Psoas muscle (tissue), 8 donors: ENCODE data around the gene GTSF1L. TPM values are rescaled to one million over a fixed set of nuclear protein-coding genes. Genes with fewer than 3 reads are reported as not detected.

Source experiments
- ATAC-seq, 4 donors: fragments of 200-7000 bp; cut with Tn5 transposase; one replicate each; pipeline ENCODE4 v1.9.1; 2020; ENCODE audit warnings: moderate library complexity in 3 of 4, mild to moderate bottlenecking in 2 of 4
- DNase-seq, 2 donors: peaks; one replicate each; pipeline ENCODE4 v3.0.0-alpha.2; 2020
- H3K27ac ChIP-seq: fragments of 200-600 bp; one replicate; pipeline ENCODE4 v1.8.0; 2022
- H3K27me3 ChIP-seq, 3 donors: fragments of 200-600 bp in 1 of 3; one replicate each; pipeline versions ENCODE4 v1.6.1 to v1.8.0; 2013 to 2022; ENCODE audit warnings: low read length in 2 of 3, mild to moderate bottlenecking in 2 of 3, moderate library complexity in 1 of 3; ENCODE audit not compliant: insufficient read depth in 3 of 3
- H3K36me3 ChIP-seq, 2 donors: fragments of 200-600 bp in 1 of 2; one replicate each; pipeline versions ENCODE4 v1.6.1 to v1.8.0; 2013 to 2022; ENCODE audit warnings: low read depth in 1 of 2, mild to moderate bottlenecking in 1 of 2, moderate library complexity in 1 of 2; ENCODE audit not compliant: insufficient read depth in 1 of 2
- H3K4me1 ChIP-seq: fragments of 200-600 bp; one replicate; pipeline ENCODE4 v1.8.0; 2022
- H3K4me3 ChIP-seq: fragments of 200-600 bp; one replicate; pipeline ENCODE4 v1.8.0; 2022; ENCODE audit warnings: mild to moderate bottlenecking
- H3K9me3 ChIP-seq: fragments of 200-600 bp; one replicate; pipeline ENCODE4 v1.8.0; 2022
- CTCF ChIP-seq: fragments of 200-600 bp; IDR thresholded peaks from one replicate; pipeline ENCODE4 v1.8.0; 2022; ENCODE audit warnings: antibody characterized with exemption
- WGBS, 3 donors: extraction: QIAGEN DNeasy Blood & Tissue Kit; methylation state at CpG; one replicate each; pipeline versions ENCODE4 v1.1.6 to v1.1.7; 2013; 5-methylcytosine and 5-hydroxymethylcytosine counted together
- intact Hi-C, 2 donors: fragments of 100-400 bp; cut with DNase I; formaldehyde crosslinking; loops; one replicate each; pipeline versions ENCODE4 v1.11.0 to v1.14.2; 2022
- polyA plus RNA-seq, 3 donors: library from polyadenylated mRNA; stranded (reverse); fragments of 200-250 nt; gene quantifications; one replicate each; pipeline ENCODE4 v1.2.3, GENCODE V29; 2013
- total RNA-seq, 4 donors: library from RNA; stranded (reverse); fragmentation: NEBNext Ultra II Directional in 2 of 4; extraction: Animal tissue kit (Norgen Biotek cat#: 25700) in 2 of 4; gene quantifications; one replicate each; pipeline versions ENCODE4 v1.2.1 to v1.2.4, GENCODE V29; 2021 to 2023
- donor health status: healthy with polysubstance abuse.
- donor health status: DM: no; HTN: no; CAD: no; lungs with moderate emphysema.
- donor health status: Bipolar disorder and iron deficiency.
- donor health status: healthy.
- donor health status: DM: yes; HTN: yes; CAD: no.
- donor health status: DM: no; HTN: no; CAD: no.
- donor health status: DM: no; HTN: no; CAD: no.
- donor health status: DM: yes; HTN: yes; CAD: no.

GTSF1L gene
- total and polyA plus RNA-seq, 7 donors = not detected

- Histone ChIP-seq H3K27me3 (peaks cover 0 to 4% (median 0%) of the 10 kb centered on the region in 3 donors), H3K27ac (no peak overlapping the region), H3K9me3 (no peaks in the 10 kb centered on the region), H3K4me3 (no peak overlapping the region), H3K4me1 (no peaks in the 10 kb centered on the region), H3K36me3 (no peaks in the 10 kb centered on the region)
- intact Hi-C loops = no loop called here
- no peak for TF ChIP-seq CTCF
- ATAC-seq (no peak), DNase-seq (no peak)
- WGBS, 3 donors = 89 to 100% (median 96%) methylated on average over 1 of the region's 1 CpG
Observed at GRCh38 chr20:43727980-43728590, 1.3 kb upstream of the GTSF1L start.

GRCh38 chr20:43726333-43726732 lies 469 bp downstream of the GTSF1L start:
- Histone ChIP-seq H3K27ac (no peak overlapping the region), H3K27me3 (peaks cover 0 to 4% (median 0%) of the 10 kb centered on the region in 3 donors), H3K4me3 (no peak overlapping the region), H3K4me1 (no peaks in the 10 kb centered on the region), H3K36me3 (no peaks in the 10 kb centered on the region), H3K9me3 (no peaks in the 10 kb centered on the region)
- 80 to 81% (median 80%) methylated on average over 10 of the region's 10 CpGs for WGBS, 3 donors
- no peak for TF ChIP-seq CTCF
- ATAC-seq (no peak), DNase-seq (no peak)
- intact Hi-C loops = no loop called here

GRCh38 chr20:43725666-43726065 lies 1.1 kb downstream of the GTSF1L start:
- Histone ChIP-seq H3K36me3 (no peaks in the 10 kb centered on the region), H3K27ac (no peak overlapping the region), H3K27me3 (peaks cover 0 to 4% (median 0%) of the 10 kb centered on the region in 3 donors), H3K9me3 (no peaks in the 10 kb centered on the region), H3K4me1 (no peaks in the 10 kb centered on the region), H3K4me3 (no peak overlapping the region)
- ATAC-seq = no peak
- WGBS, 3 donors = 90 to 92% (median 92%) methylated on average over 2 of the region's 2 CpGs
- no peak for DNase-seq
- intact Hi-C loops = no loop called here
- no peak for TF ChIP-seq CTCF

- H3K27me3 ChIP-seq = no peaks in the 10 kb centered on the region
- H3K4me1 ChIP-seq = no peaks in the 10 kb centered on the region
- H3K4me3 ChIP-seq = no peak overlapping the region
- H3K36me3 ChIP-seq = no peaks in the 10 kb centered on the region
- H3K27ac ChIP-seq = no peak overlapping the region
- DNase-seq (no peak), ATAC-seq (no peak)
- TF ChIP-seq CTCF = no peak
- WGBS, 3 donors = 91 to 97% (median 92%) methylated on average over 5 of the region's 5 CpGs
- intact Hi-C loops = no loop called here
- no peaks in the 10 kb centered on the region for H3K9me3 ChIP-seq
Observed at GRCh38 chr20:43724383-43724782, 2.4 kb downstream of the GTSF1L start.

- DNase-seq (no peak), ATAC-seq (no peak)
- 86 to 91% (median 87%) methylated on average over 3 of the region's 3 CpGs for WGBS, 3 donors
- no peaks in the 10 kb centered on the region for H3K4me1 ChIP-seq
- H3K36me3 ChIP-seq = no peaks in the 10 kb centered on the region
- no peak overlapping the region for H3K27ac ChIP-seq
- H3K4me3 ChIP-seq = no peak overlapping the region
- intact Hi-C loops = no loop called here
- H3K27me3 ChIP-seq = peaks cover 0 to 2% (median 0%) of the 10 kb centered on the region in 3 donors
- no peaks in the 10 kb centered on the region for H3K9me3 ChIP-seq
- no peak for TF ChIP-seq CTCF
Observed at GRCh38 chr20:43723735-43724134, 3.1 kb downstream of the GTSF1L start.
